PC-3 (cell line): ENCODE measurements around the gene IFT20.

Source experiments
- EZH2 ChIP-seq: fragments of 300-600 bp; sonication (generic); IDR thresholded peaks from one replicate; pipeline ENCODE4 v1.6.1; 2017; ENCODE audit warnings: antibody characterized with exemption, mild to moderate bottlenecking, low read length; ENCODE audit not compliant: unreplicated experiment
- TF ChIP-seq, protein P1 (sequence below): fragments of 300-600 bp; sonication (generic); conservative IDR thresholded peaks from 2 replicates; pipeline ENCODE4 v1.5.1; 2017; ENCODE audit warnings: antibody characterized with exemption, low read depth, mild to moderate bottlenecking, low read length

DNA sequence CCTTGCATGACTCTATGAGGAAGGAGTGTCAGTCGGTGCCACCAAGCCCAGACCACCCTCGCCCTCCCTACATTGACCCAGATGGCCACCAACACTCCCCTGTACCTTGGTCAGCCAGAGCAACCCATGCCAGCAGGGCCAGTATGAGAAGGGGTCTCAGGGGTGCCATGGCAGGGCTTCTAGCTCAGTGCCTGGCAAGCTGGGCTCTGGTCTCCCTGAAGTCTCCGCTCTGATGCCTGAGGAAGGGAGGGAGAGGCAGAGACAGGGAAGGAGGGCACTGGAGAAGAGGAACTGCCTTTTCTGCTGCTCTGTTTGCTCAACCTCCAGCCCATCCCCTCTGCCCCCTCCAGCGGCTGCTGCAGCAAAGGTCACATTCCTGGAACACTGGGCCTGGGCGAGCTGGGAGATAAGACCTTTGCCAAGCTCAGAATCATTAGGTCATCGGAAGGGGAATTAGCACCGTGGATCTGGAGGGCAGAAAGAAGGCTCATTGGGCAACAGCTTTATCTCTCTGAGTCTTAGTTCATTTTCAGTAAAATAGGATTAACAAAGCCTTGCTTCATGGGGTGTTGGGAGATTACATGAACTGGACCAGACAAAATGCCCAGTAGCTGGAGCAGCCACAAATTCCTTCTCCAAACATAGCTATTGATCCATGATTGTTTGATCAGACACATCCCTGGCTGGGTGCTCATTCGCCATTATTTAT lies 34.9 kb upstream of the IFT20 start, which contains the start of gene VTN:
- TF ChIP-seq, protein P1, sequence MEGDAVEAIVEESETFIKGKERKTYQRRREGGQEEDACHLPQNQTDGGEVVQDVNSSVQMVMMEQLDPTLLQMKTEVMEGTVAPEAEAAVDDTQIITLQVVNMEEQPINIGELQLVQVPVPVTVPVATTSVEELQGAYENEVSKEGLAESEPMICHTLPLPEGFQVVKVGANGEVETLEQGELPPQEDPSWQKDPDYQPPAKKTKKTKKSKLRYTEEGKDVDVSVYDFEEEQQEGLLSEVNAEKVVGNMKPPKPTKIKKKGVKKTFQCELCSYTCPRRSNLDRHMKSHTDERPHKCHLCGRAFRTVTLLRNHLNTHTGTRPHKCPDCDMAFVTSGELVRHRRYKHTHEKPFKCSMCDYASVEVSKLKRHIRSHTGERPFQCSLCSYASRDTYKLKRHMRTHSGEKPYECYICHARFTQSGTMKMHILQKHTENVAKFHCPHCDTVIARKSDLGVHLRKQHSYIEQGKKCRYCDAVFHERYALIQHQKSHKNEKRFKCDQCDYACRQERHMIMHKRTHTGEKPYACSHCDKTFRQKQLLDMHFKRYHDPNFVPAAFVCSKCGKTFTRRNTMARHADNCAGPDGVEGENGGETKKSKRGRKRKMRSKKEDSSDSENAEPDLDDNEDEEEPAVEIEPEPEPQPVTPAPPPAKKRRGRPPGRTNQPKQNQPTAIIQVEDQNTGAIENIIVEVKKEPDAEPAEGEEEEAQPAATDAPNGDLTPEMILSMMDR: no peak
- no peak for TF ChIP-seq EZH2
